ENCODE measurements around the gene NFATC3. TPM values are rescaled to one million over a fixed set of nuclear protein-coding genes. Genes with fewer than 3 reads are reported as not detected.

Gene NFATC3
- total and polyA plus RNA-seq, 2 of the 8 experiments (the other 6 are each of a cell fraction or from before 2014, with no cell fraction given), result 17.6 to 34.5 TPM

- TF ChIP-seq CHD7 (IDR thresholded peaks at IDR 0.05; ENCODE audit: insufficient replicate concordance, low read length), result no peak
- TF ChIP-seq MAFK (IDR thresholded peaks at IDR 0.05; ENCODE audit: low read depth, low read length), result no peak
- TF ChIP-seq ATF2 (IDR thresholded peaks at IDR 0.05; ENCODE audit: low read length), result no peak
- TF ChIP-seq EGR1 (IDR thresholded peaks at IDR 0.05; ENCODE audit: borderline replicate concordance, low read depth, low read length), result no peak
- TF ChIP-seq CHD1 (IDR thresholded peaks at IDR 0.05; ENCODE audit: low read depth, low read length), result no peak
- no peak for TF ChIP-seq SP4 (IDR thresholded peaks at IDR 0.05; ENCODE audit: low read length)
- TF ChIP-seq SP2 (IDR thresholded peaks at IDR 0.05; ENCODE audit: low read length), result no peak
- TF ChIP-seq CBX5 (IDR thresholded peaks at IDR 0.05; ENCODE audit: low read depth, low read length), result no peak
- TF ChIP-seq SIX5 (IDR thresholded peaks at IDR 0.05; ENCODE audit: low read depth, low read length), result no peak
- no peak for TF ChIP-seq RNF2 (IDR thresholded peaks at IDR 0.05; ENCODE audit: borderline replicate concordance, low read depth, low read length, missing control alignments, poor library complexity, severe bottlenecking)
- no peak for TF ChIP-seq JUN (IDR thresholded peaks at IDR 0.05; ENCODE audit: low read depth, low read length)
Measured at GRCh38 chr16:68090533-68090932, 5.4 kb downstream of the NFATC3 start (continued).

Data from H1 (cell line).